HepG2 (cell line): ENCODE data around the gene PBOV1. TPM values are rescaled to one million over a fixed set of nuclear protein-coding genes. Genes with fewer than 3 reads are reported as not detected.

Experiments
- ERF ChIP-seq: IDR thresholded peaks from 2 replicates; pipeline ENCODE4 v1.6.1; 2018; ENCODE audit warnings: missing biosample characterization, missing genetic modification reagents
- HES4 ChIP-seq: sonication (generic); formaldehyde crosslinking; IDR thresholded peaks from 2 replicates; pipeline ENCODE4 v1.9.0; 2021; ENCODE audit warnings: mild to moderate bottlenecking, missing genetic modification reagents, borderline replicate concordance
- NONO ChIP-seq, 2 experiments: fragments of 450-650 bp in 1 of 2; sonication (generic) in 1 of 2; formaldehyde crosslinking in 1 of 2; IDR thresholded peaks in 1 of 2; conservative IDR thresholded peaks in 1 of 2; 2 replicates each; pipeline versions ENCODE4 v1.6.1 to v1.8.0; 2017 to 2022; ENCODE audit warnings: mild to moderate bottlenecking in 1 of 2, missing genetic modification reagents in 1 of 2, moderate library complexity in 1 of 2
- XBP1 ChIP-seq: sonication (generic); formaldehyde crosslinking; IDR thresholded peaks from 2 replicates; pipeline ENCODE4 v1.5.0; 2020; ENCODE audit warnings: missing genetic modification reagents
- ZNF136 ChIP-seq: sonication (generic); formaldehyde crosslinking; IDR thresholded peaks from 2 replicates; pipeline ENCODE4 v1.8.1; 2022; ENCODE audit warnings: low read depth, mild to moderate bottlenecking, moderate library complexity, missing genetic modification reagents
- ZNF772 ChIP-seq: sonication (generic); formaldehyde crosslinking; IDR thresholded peaks from 2 replicates; pipeline ENCODE4 v1.5.0; 2020; ENCODE audit warnings: mild to moderate bottlenecking, missing genetic modification reagents
- ZNF792 ChIP-seq: IDR thresholded peaks from 2 replicates; pipeline ENCODE4 v1.6.1; 2016
- polyA plus RNA-seq, 8 experiments: library from polyadenylated mRNA; depleted of rRNA in 3 of 8; stranded (reverse) in 7 of 8; unstranded in 1 of 8; fragments of >200 nt; fragmentation: Illumina TruSeq in 4 of 8; extraction: Trizol in 4 of 8; gene quantifications; 2 replicates each; pipeline versions ENCODE4 v1.2.1 to v1.2.3, GENCODE V29; 2011 to 2016; ENCODE audit warnings: low read depth in 4 of 8, missing spikeins in 1 of 8, mixed read lengths in 1 of 8; ENCODE audit not compliant: insufficient read depth in 1 of 8
- total RNA-seq, 5 experiments: library from RNA; depleted of rRNA; stranded (reverse); fragments of >200 nt; fragmentation: Illumina TruSeq; extraction: Trizol; gene quantifications; 2 replicates each; pipeline ENCODE4 v1.2.3, GENCODE V29; 2016; ENCODE audit warnings: low read depth in 1 of 5
- TF ChIP-seq, protein P1 (sequence below): sonication (generic); formaldehyde crosslinking; IDR thresholded peaks from 2 replicates; pipeline ENCODE4 v1.4.0; 2020; ENCODE audit warnings: missing genetic modification reagents, mild to moderate bottlenecking, borderline replicate concordance
- TF ChIP-seq, protein P2 (sequence below): sonication (generic); formaldehyde crosslinking; IDR thresholded peaks from 2 replicates; pipeline ENCODE4 v1.5.0; 2020; ENCODE audit warnings: mild to moderate bottlenecking, missing genetic modification reagents
- TF ChIP-seq, protein P3 (sequence below): sonication (generic); formaldehyde crosslinking; IDR thresholded peaks from 2 replicates; pipeline ENCODE4 v1.4.0; 2020; ENCODE audit warnings: mild to moderate bottlenecking, missing genetic modification reagents

Gene PBOV1
- total and polyA plus RNA-seq, 2 of the 13 experiments (the other 11 are each of a cell fraction or from before 2014, with no cell fraction given): not detected

DNA sequence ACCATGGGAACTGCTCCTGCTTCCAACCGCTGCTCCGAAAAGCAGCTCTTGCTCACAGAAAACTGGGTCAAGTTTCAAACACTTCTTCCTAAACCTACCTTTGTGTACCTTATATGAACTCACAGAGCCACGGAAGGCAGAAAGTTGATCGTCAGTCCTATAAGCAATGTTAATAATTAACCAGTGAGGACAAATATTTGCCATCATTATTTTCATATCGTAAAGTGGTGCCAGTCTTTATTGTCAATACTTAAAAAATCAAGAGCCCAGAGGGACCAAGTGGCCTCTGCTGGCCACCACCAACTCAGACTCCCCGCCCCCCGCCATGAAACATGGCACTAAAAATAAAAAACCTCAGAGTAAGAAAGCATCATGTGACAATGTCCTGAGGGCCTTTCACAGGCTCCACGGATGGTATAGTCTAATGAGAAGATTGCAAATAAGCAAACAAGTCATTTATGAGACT, 9.1 kb upstream of the PBOV1 start (continued):
- TF ChIP-seq, protein P1, sequence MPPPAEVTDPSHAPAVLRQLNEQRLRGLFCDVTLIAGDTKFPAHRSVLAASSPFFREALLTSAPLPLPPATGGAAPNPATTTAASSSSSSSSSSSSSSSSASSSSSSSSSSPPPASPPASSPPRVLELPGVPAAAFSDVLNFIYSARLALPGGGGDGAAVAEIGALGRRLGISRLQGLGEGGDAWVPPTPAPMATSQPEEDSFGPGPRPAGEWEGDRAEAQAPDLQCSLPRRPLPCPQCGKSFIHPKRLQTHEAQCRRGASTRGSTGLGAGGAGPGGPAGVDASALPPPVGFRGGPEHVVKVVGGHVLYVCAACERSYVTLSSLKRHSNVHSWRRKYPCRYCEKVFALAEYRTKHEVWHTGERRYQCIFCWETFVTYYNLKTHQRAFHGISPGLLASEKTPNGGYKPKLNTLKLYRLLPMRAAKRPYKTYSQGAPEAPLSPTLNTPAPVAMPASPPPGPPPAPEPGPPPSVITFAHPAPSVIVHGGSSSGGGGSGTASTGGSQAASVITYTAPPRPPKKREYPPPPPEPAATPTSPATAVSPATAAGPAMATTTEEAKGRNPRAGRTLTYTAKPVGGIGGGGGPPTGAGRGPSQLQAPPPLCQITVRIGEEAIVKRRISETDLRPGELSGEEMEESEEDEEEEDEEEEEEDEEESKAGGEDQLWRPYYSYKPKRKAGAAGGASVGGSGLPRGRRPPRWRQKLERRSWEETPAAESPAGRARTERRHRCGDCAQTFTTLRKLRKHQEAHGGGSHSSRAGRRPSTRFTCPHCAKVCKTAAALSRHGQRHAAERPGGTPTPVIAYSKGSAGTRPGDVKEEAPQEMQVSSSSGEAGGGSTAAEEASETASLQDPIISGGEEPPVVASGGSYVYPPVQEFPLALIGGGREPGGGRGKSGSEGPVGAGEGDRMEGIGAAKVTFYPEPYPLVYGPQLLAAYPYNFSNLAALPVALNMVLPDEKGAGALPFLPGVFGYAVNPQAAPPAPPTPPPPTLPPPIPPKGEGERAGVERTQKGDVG (CRISPR knock-in tag): no peak
- no peak for TF ChIP-seq XBP1 (CRISPR knock-in tag)
- TF ChIP-seq HES4 (CRISPR knock-in tag): no peak
- no peak for TF ChIP-seq NONO (IDR thresholded peaks at IDR 0.05)
- no peak for TF ChIP-seq NONO (CRISPR knock-in tag; conservative IDR thresholded peaks at IDR 0.05)
- TF ChIP-seq ZNF772 (CRISPR knock-in tag): no peak
- TF ChIP-seq ZNF792: 0 out of 2 replicates have a peak, but pooled peaks have one; percentile 70
- TF ChIP-seq, protein P2, sequence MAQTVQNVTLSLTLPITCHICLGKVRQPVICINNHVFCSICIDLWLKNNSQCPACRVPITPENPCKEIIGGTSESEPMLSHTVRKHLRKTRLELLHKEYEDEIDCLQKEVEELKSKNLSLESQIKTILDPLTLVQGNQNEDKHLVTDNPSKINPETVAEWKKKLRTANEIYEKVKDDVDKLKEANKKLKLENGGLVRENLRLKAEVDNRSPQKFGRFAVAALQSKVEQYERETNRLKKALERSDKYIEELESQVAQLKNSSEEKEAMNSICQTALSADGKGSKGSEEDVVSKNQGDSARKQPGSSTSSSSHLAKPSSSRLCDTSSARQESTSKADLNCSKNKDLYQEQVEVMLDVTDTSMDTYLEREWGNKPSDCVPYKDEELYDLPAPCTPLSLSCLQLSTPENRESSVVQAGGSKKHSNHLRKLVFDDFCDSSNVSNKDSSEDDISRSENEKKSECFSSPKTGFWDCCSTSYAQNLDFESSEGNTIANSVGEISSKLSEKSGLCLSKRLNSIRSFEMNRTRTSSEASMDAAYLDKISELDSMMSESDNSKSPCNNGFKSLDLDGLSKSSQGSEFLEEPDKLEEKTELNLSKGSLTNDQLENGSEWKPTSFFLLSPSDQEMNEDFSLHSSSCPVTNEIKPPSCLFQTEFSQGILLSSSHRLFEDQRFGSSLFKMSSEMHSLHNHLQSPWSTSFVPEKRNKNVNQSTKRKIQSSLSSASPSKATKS: no peak
- TF ChIP-seq, protein P3, sequence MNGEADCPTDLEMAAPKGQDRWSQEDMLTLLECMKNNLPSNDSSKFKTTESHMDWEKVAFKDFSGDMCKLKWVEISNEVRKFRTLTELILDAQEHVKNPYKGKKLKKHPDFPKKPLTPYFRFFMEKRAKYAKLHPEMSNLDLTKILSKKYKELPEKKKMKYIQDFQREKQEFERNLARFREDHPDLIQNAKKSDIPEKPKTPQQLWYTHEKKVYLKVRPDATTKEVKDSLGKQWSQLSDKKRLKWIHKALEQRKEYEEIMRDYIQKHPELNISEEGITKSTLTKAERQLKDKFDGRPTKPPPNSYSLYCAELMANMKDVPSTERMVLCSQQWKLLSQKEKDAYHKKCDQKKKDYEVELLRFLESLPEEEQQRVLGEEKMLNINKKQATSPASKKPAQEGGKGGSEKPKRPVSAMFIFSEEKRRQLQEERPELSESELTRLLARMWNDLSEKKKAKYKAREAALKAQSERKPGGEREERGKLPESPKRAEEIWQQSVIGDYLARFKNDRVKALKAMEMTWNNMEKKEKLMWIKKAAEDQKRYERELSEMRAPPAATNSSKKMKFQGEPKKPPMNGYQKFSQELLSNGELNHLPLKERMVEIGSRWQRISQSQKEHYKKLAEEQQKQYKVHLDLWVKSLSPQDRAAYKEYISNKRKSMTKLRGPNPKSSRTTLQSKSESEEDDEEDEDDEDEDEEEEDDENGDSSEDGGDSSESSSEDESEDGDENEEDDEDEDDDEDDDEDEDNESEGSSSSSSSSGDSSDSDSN: no peak; the same call in 1 of the 2 replicates
- TF ChIP-seq ERF (CRISPR knock-in tag): no peak; the same call in 1 of the 2 replicates
- 0 out of 2 replicates have a peak, but pooled peaks have one; percentile 39 for TF ChIP-seq ZNF136 (CRISPR knock-in tag)
